OCI-LY7 (cell line): Measurements from ENCODE around the gene GSK3B.

ENCODE experiments used
- CTCF ChIP-seq: fragments of 200-600 bp; sonication (generic); conservative IDR thresholded peaks from 2 replicates; pipeline ENCODE4 v1.5.1; 2014; ENCODE audit warnings: mild to moderate bottlenecking, antibody characterized with exemption, low read length, moderate library complexity, mixed read lengths
- EZH2phosphoT487 ChIP-seq: fragments of 200-600 bp; sonication (generic); IDR thresholded peaks from 2 replicates; pipeline ENCODE4 v1.6.1; 2018; ENCODE audit warnings: low read depth, borderline replicate concordance, mild to moderate bottlenecking, mixed run types, antibody characterized with exemption, low read length, moderate library complexity, mixed read lengths

DNA sequence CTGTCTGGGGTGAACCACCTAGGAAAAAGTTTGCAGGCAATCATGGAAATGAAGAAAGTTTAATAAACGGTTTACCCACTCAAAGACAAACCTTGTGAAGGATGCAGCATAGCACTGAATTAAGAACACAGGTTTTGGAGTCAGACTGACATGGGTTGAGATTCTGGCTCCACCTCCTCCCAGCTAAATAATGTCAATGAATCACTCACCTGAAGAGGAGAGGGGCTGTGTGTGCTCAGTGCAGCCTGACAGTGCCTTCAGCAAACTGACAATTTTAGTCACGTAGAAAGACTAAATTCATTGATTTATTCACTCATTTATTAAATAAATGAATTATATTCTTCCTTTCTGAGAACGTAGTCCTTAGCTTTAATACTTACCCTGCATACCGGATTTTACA lies 293.4 kb downstream of the GSK3B start:
- TF ChIP-seq CTCF (no peak), EZH2phosphoT487 (no peak)
